Colon (tissue), 2 donors: Measurements from ENCODE around the gene NUDT2.
"Not testable (repeated sequence)": the region's sequence is repeated elsewhere in the genome, so short reads cannot be mapped to it uniquely, and the experiment has no call there.

ENCODE experiments used
- FAIRE-seq: peaks from 2 replicates; lab custom pipeline; 2012; peaks lifted over from hg19 to GRCh38; lab: Jason Lieb, UNC
- donor health status: control.
- donor health status: control.

Gene NUDT2

GRCh38 chr9:34335376-34335775, 6.0 kb downstream of the NUDT2 start:
- no peak for FAIRE-seq

- no peak for FAIRE-seq
These were observed 8.0 kb downstream of the NUDT2 start for GRCh38 chr9:34337403-34337802.

- FAIRE-seq, result not testable (repeated sequence)
These were observed 8.7 kb downstream of the NUDT2 start for GRCh38 chr9:34338079-34338478.

GRCh38 chr9:34338665-34339385, 9.5 kb downstream of the NUDT2 start:
- FAIRE-seq, result no peak

GRCh38 chr9:34341659-34342295, 12.4 kb downstream of the NUDT2 start:
- FAIRE-seq, result no peak

GRCh38 chr9:34343090-34343489, 13.7 kb downstream of the NUDT2 start:
- no peak for FAIRE-seq

GRCh38 chr9:34343605-34344004, 14.2 kb downstream of the NUDT2 start:
- no peak for FAIRE-seq

GRCh38 chr9:34346873-34347799, 17.8 kb downstream of the NUDT2 start:
- no peak for FAIRE-seq

- FAIRE-seq, result no peak
These were observed 18.4 kb downstream of the NUDT2 start for GRCh38 chr9:34347800-34348158.

- FAIRE-seq, result no peak
These were observed 20.0 kb downstream of the NUDT2 start for GRCh38 chr9:34349324-34349723.

GRCh38 chr9:34352122-34352652, 22.8 kb downstream of the NUDT2 start:
- FAIRE-seq, result not testable (repeated sequence)

- FAIRE-seq, result not testable (repeated sequence)
These were observed 23.6 kb downstream of the NUDT2 start for GRCh38 chr9:34352957-34353356.

GRCh38 chr9:34362614-34363214, 33.3 kb downstream of the NUDT2 start:
- no peak for FAIRE-seq

- FAIRE-seq, result no peak
These were observed 34.4 kb downstream of the NUDT2 start for GRCh38 chr9:34363619-34364351.

- FAIRE-seq, result no peak
These were observed 35.9 kb downstream of the NUDT2 start for GRCh38 chr9:34365282-34365681.

GRCh38 chr9:34366365-34366764, 37.0 kb downstream of the NUDT2 start:
- FAIRE-seq, result no peak

GRCh38 chr9:34367751-34368410, 38.5 kb downstream of the NUDT2 start:
- FAIRE-seq, result not testable (repeated sequence)

GRCh38 chr9:34368796-34369195, 39.4 kb downstream of the NUDT2 start:
- not testable (repeated sequence) for FAIRE-seq

GRCh38 chr9:34369636-34370035, 40.3 kb downstream of the NUDT2 start:
- no peak for FAIRE-seq

- FAIRE-seq, result no peak
These were observed 41.1 kb downstream of the NUDT2 start for GRCh38 chr9:34370335-34370969.
